Epidermal melanocyte (primary cell): ENCODE results near the gene KRT84.

Source experiments
- DNase-seq: peaks from one replicate; pipeline ENCODE4 v3.0.0; 2011; ENCODE audit warnings: low spot score; ENCODE audit not compliant: insufficient read length

KRT84 gene

DNA sequence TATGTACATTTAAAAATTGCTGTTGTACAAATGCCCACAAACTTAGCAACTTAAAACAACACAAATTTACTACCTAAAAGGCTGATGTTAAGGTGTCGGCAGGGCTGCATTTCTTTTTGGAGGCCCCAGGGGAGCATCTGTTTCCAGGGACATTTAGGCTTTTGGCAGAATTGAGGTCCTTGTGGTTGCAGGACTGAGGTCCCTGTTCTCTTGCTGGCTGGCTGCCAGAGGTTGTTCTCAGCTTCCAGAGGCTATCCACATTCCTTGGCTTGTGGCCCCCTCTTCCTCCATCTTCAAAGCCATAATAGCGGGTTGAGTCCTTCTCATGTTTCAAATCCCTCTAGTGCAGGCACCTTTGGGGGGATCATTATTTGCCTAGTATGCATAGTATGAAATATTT is 41.9 kb downstream of the KRT84 start:
- DNase-seq, result no peak

DNA sequence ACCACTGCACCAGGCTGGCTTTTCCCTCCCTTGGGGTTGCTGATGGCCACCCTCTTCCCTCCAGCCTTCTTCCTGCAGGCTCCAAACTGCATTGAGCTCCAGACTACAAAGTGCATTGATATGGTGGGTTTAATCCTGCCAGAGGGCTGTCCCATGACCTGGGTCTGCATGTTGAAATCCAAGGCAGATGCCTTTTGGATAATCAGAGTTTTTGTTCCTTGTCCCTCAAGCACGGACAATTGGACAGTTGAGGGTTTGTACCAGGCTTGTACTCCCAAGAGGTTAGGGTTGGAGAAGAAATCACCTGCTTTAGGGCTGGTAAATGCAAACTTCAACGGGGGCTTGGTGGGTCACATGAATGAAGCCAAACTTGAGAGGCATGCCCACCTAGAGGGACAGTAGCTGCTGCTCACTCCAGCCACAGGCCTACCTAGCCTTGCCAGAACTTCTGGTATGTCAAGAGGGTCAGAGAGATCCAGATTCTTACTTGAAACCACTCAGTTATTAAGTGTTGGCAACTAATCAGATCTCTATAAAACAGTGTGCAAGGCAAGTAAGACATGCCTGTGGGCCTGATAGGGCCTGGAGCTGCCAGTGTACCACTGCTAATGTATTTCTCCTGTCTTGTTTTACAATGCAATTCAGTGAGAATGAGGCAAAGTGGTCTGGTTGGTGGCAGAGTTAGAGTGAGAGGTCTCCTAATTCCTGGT is 42.5 kb downstream of the KRT84 start:
- no peak for DNase-seq

DNA sequence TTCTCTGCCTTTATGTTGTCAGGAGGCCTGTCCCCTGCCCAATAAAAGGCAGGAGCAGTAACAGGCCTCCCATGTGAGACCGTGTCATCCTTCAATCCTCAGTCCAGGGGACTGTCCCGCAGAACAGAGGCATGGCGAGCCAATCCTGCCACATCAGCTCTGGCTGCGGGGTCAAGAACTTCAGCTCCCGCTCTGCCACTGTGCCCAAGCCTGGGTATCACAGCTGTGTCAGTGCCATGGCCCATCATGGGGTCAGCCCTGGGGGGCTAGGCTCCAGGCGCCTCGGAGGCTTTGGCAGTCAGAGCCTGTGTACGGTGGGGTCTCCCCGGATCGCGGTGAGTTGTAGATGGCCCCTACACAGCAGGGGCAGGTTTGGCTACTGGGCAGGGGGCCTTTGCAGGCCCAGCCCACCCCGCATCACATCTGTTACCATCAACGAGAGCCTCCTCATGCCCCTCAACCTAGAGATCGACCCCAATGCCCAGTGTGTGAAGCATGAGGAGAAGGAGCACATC is 44.3 kb downstream of the KRT84 start:
- DNase-seq, result no peak

DNA sequence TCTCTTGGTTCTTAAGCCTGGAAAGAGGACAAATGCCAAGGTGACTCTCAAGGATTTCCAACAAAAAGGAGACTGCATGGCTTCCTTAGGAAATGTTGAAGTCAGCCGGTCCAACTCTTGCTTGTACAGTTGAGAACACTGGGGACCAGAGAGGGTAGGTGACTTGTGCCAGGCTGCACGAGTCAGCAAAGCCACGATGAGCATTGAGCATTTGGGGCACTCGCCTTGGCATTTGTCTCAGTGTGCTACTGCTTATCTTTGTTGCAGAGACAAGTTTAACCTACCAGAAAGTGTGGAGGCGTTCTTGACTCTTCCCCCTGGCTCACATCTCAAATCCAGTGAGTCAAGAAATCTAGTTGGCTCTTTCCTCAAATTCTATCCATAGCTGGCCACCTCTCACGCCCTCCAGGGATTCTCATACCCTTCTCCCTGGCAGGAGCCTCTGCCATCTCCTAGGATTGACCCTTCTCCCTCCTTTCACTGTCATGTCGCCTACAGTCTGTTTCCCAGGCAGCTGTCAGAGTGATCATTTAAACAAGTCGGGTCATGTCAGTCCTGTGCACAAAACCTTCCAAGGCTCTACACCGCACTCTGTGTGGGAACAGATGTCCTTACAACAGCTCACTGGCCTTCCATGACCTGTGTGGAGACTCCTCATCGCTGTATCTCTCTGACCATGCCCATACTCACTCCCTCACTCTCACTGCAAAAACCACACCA is 47.1 kb downstream of the KRT84 start:
- DNase-seq, result no peak

DNA sequence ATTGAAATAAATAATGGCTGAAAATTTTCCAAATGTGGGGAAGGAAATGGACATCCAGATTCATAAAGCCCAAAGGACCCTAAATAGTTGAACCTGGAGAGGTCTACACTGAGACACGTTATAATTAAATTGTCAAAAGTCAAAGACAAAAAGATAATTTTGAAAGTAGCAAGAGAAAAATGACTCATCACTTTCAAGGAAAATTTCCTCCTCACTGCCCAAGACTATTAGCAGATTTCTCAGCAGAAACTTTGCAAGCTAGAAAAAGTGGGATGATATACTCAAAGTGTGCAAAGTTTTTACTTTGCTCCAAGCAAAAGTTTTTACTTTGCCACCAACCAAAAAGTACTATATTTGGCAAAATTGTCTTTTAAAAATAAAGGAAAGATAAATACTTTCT is 48.4 kb downstream of the KRT84 start:
- no peak for DNase-seq

DNA sequence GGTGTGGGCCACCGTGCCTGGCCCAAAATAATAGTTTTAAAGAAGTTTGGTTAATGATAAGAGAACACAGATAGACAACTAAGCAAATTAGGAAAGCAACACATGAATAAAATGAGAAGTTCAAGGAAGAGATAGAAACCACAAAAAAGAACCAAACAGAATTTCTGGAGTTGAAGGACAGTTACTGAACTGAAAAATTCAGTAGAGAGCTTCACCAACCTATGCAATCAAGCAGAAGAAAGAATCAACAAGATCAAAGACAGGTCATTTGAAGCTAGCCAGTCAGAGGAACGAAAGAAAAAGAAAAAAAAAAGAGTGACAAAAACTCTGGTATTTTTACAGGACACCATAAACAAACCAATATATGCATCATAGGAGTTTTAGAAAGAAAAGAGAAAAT is 48.8 kb downstream of the KRT84 start:
- no peak for DNase-seq

DNA sequence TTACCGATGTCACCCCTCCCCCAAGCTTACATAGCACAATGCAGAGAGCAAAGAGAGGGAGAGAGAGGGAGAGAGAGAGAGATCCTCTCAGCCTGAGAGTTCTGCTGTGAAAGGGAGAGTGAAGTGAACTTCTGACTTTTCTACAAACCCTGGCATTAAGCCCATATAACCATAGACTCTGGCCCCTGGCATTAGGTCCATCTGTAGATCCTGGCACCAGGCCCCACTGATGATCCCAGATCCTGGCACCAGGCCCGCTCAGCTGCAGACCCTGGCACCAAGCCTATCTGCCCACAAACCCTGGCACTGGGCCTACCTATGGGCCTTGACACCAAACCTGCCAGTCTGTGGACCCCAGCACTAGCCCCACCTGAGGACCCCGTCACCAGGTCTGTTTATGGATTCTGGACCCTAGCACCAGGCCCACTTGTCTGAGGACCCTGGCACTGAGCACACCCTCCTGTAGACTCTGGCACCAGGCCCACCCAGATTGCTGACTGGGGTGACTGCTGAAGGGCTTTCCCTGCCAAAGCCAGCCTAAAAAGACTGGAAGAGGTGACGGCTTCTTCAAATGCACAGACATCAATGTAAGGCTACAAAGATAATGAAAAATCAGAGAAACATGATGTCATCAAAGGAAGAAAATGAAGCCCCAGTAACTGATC is 49.7 kb downstream of the KRT84 start:
- no peak for DNase-seq

DNA sequence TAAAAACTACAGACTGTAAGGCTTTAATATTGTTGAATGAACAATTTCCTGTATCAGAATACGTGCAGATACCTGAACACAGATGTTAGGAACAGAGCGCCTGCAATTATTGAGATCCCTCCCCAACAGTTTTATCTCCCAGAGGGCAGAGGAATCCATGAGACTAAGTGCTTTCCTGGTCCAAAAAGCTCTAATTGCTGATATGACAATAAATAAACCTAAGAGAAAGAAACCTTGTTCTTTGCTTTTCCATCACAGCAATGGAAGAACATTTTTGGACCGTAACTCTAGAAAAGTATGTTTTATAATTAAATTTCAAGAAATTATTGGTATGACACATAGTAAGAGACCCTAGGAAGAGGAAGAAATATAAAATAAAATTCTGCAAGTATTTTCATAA is 51.3 kb downstream of the KRT84 start:
- DNase-seq, result no peak

DNA sequence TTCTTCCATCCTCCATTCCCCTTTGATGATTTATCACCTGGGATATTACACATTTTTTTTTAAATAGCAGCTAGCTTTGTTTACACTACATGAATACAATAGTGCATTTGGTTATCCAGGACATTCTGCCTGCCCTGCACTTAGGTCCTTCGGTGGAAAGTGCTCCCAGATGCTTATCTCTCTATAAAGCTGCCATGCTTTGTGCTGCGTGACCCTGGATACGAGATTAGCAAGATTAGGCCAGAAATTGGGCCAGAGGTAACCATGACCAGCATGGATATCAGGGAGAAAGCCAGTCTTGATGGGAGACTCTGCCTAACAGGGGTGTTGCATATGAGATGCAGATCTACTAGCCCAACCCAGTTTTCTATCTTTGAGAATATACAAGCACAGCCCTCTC is 52.1 kb downstream of the KRT84 start:
- no peak for DNase-seq

DNA sequence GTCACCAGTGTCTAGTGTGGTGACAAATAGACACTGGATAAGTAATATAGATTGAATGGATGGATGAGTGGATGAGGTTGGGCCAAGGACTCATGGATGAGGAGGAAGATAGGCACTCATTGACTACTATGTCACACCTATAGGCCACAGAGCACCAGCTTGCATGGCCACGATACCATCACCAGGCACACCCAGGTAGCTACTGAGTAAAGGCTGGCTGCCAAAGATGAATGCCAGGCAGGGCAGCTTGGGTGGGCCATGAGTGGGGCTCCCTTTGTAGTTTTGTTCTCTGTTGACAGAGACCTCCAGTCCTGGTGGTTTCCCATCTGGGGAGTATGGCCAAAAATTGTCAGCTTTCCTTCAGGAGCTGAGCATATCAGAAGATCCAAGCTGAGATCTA is 53.1 kb downstream of the KRT84 start:
- no peak for DNase-seq

DNA sequence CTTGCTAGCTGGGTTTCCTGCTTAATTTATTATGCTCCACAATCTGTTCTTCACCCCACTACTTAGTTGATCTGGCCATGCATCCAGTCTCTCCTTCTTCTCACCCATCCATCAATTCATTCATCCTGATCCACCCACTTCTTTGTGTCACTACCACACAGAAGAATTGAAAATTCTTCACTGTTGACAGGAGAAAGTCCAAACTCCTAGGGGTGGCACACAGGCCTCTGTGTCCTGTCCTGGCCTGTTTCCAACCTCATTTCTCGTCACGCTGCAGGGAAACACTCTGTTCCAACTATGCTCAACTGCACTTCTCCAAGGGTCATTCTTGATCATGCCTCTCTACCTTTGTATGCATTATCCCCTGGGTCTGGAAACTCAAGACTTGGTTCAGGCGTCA is 53.6 kb downstream of the KRT84 start:
- DNase-seq, result no peak

DNA sequence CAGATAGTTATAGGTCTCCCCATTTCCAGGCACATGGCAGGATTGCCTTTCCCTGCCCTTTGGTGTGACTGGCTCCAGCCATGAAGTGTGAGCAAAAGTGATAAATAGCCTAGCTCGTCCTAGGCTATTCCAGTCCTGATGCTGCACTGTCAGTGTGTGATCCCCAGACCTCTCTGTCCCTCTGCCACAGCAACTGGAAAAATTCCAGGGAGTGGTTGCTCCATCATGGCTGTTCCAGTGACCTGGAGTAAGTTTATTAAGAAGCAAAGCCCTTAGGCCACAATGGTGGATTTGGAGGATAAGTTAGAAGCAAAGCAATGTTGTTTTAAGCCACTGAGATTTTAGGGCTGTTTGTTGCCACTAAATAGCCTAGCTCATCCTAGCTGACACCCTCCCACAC is 54.4 kb downstream of the KRT84 start:
- DNase-seq, result no peak

DNA sequence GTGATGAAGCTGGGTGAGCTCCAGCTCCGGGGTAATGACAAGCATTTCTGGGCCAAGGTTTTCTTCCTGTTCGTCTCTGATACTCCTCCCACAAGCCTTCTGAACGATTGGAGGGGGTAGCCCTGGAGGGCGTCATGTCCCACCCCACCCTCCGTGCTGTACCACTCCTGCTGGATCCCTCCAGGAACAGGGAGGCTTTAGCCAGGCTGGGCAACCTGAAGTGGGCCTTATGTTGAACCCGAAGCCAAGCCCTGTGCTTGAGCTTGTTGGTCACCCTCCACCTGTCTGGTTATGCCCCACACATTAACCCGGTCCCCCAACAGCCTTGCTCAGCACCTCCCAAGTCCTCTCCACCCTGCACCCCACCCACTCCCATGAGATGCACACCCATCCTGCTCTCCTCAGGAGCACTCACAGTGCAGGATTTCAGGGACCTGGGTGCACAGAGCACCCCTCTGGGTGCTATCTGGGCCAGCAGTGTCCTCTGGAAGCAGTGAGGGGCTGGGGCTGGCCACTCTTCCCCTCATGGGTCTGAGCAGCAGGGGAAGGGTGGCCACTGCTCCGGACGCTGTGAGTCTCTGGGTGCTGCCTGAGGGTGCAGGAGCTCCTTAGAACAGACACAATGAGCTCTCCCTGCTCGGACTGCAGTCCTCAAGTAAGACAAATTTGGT is 57.5 kb downstream of the KRT84 start:
- no peak for DNase-seq
